ENCODE results near the gene CRTAC1. TPM values are rescaled to one million over a fixed set of nuclear protein-coding genes. Genes with fewer than 3 reads are reported as not detected.

The CRTAC1 gene
- total and polyA plus RNA-seq, 2 donors (not counting 3 experiments of a cell fraction or from before 2014, with no cell fraction given), result 1.4 to 3.0 TPM

- Histone ChIP-seq H3K27ac (ENCODE audit: insufficient read depth, low read depth, low read length) (no peak overlapping the region), H3K9me3 (replicated peaks; ENCODE audit: control insufficient read depth, insufficient read depth, low read length) (no peaks in the 10 kb centered on the region), H3K27me3 (ENCODE audit: control insufficient read depth in 2 of 2, insufficient read depth in 2 of 2, low read length in 2 of 2) (peaks cover 8 to 13% of the 10 kb centered on the region in 2 experiments), H3K9me1 (replicated peaks; ENCODE audit: control insufficient read depth, extremely low read depth, insufficient read depth, low read length) (no peaks in the 10 kb centered on the region), H4K20me1 (replicated peaks; ENCODE audit: control insufficient read depth, extremely low read depth, insufficient read depth, low read length) (no peaks in the 10 kb centered on the region), H3K4me2 (ENCODE audit: insufficient read depth, low read length) (no peak overlapping the region), H3K36me3 (ENCODE audit: control insufficient read depth in 2 of 2, extremely low read depth in 1 of 2, insufficient read depth in 2 of 2, low read length in 2 of 2) (no peaks in the 10 kb centered on the region), H3K9ac (replicated peaks; ENCODE audit: extremely low read depth, insufficient read depth, low read length) (no peak overlapping the region), H3K79me2 (ENCODE audit: control insufficient read depth, insufficient read depth, low read length) (no peaks in the 10 kb centered on the region), H3K4me1 (ENCODE audit: control insufficient read depth, extremely low read depth, insufficient read depth, low read length) (peaks cover 5% of the 10 kb centered on the region), H3K4me3 (replicated peaks in 1 of 3; ENCODE audit: insufficient read depth in 1 of 3, low read depth in 1 of 3, low read length in 3 of 3) (no peak overlapping the region), H2AFZ (ENCODE audit: low read depth, low read length) (no peak overlapping the region)
- no peak for TF ChIP-seq GATA2 (IDR thresholded peaks at IDR 0.05; ENCODE audit: insufficient read depth, insufficient read length, low read depth, low read length)
- no peak for TF ChIP-seq POLR2A (IDR thresholded peaks at IDR 0.05; ENCODE audit: low read depth, low read length)
- TF ChIP-seq FOS (IDR thresholded peaks at IDR 0.05; ENCODE audit: borderline replicate concordance, insufficient read depth, low read length), result no peak
- no peak for TF ChIP-seq JUN (IDR thresholded peaks at IDR 0.05; ENCODE audit: borderline replicate concordance, insufficient read depth, insufficient read length, low read depth)
- TF ChIP-seq POLR2AphosphoS5 (IDR thresholded peaks at IDR 0.05; ENCODE audit: insufficient read depth, low read depth, low read length), result no peak
- TF ChIP-seq CTCF (IDR thresholded peaks at IDR 0.05; ENCODE audit: extremely low read depth in 1 of 2, insufficient read depth in 1 of 2, low read depth in 1 of 2, low read length in 2 of 2), result no peak
- no peak for TF ChIP-seq MAX (IDR thresholded peaks at IDR 0.05; ENCODE audit: insufficient read depth, insufficient read length)
- no peak for TF ChIP-seq EZH2 (IDR thresholded peaks at IDR 0.05; ENCODE audit: borderline replicate concordance, low read depth, low read length, severe bottlenecking)
- TF ChIP-seq MYC (IDR thresholded peaks at IDR 0.05; ENCODE audit: low read depth, low read length), result no peak
- dilution Hi-C loops (cut with MboI; ENCODE audit: extremely low pct_ligation_motif_present, low sequenced_read_pairs) (no loop called here), intact Hi-C loops (cut with micrococcal nuclease) (no loop called here)
- DNase-seq (ENCODE audit: low read depth, low spot score), result no peak
- POLR2A ChIA-PET, result no interaction called here
- no peak for FAIRE-seq
- CTCF ChIA-PET, result interaction anchor here (5.9 kb wide), 1 partner anchor 75 kb away, joined by 118 read pairs; no protein-coding TSS in a partner anchor
- no TSS peak for BruUV-seq (replicated peaks)
Observed at GRCh38 chr10:97866524-97867219, 163.7 kb downstream of the CRTAC1 start.
